Astrocyte of the spinal cord (primary cell): ENCODE results near the gene GALNT14.

Source experiments
- DNase-seq: peaks from one replicate; pipeline ENCODE4 v3.0.0; 2011; ENCODE audit warnings: low read depth, low spot score
- H3K4me3 ChIP-seq: 2 replicates; pipeline ENCODE4 v1.5.1; 2011; ENCODE audit warnings: low read depth, mild to moderate bottlenecking, low read length, moderate library complexity
- CTCF ChIP-seq: IDR thresholded peaks from 2 replicates; pipeline ENCODE4 v1.5.1; 2012; ENCODE audit warnings: low read depth, mild to moderate bottlenecking, low read length, inconsistent platforms
- in situ Hi-C: cut with HindIII; loops from 2 replicates; pipeline ENCODE4 v1.10.0; 2017; ENCODE audit warnings: low sequenced_read_pairs

Gene GALNT14

GRCh38 chr2:31078579-31079105 is 59.6 kb downstream of the GALNT14 start:
- in situ Hi-C loops, result no loop called here
- no peak for TF ChIP-seq CTCF
- no peak overlapping the region for H3K4me3 ChIP-seq
- no peak for DNase-seq

DNA sequence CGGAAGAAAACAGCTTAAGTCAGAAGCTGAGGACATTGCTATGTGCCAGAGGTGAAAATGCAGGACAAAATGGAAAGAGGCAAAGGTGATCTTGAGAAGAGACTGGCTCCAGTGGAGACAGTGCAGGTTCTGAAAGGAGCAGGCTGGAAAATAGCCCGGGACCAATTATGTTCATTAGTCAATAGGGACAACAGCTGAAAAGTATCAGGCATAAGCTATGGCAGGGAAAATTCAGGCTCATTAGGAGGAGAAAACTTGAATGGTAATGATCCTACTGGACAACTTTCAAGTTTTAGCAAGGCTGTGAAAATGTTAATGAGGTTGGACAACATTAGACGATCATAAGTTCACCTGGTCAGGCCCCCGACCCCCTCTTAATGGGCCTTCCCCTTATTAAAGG is 60.2 kb downstream of the GALNT14 start:
- no peak overlapping the region for H3K4me3 ChIP-seq
- DNase-seq, result no peak
- in situ Hi-C loops, result no loop called here
- no peak for TF ChIP-seq CTCF

DNA sequence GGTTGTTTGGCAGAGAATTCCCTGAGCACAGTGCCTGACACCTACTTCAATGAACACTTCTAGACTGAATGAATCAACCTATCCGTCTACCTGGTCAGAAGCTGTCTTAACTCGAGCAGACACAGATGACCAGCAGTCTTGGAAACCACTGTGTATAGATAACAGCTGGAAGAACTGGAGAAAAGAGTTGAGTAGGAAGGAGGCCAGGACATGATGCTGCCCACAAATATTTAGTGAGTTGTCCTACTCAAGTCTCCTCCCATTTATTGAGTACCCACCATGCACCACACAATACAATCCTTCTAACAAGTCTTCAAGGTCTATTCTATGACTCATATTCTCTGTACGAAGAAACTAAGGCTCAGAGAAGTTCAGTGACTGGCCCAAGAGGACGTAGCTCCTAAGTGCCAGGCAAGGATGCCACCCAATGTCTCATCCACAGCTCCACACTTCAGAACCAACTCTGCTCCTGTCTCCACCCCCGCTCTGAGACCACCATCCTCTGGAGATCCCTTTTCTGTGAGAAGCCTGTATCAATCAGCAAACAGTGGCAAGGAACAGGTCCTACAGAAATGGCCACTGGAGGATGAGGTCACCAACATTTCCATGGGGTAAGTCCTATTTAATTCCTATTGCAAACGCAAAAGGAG is 62.2 kb downstream of the GALNT14 start:
- TF ChIP-seq CTCF, result no peak
- no peak overlapping the region for H3K4me3 ChIP-seq
- peak; percentile 3 for DNase-seq
- in situ Hi-C loops, result no loop called here

- H3K4me3 ChIP-seq, result no peak overlapping the region
- no peak for DNase-seq
Observed at GRCh38 chr2:31075431-31075830, 62.8 kb downstream of the GALNT14 start.

GRCh38 chr2:31071741-31072140 is 66.5 kb downstream of the GALNT14 start:
- in situ Hi-C loops, result no loop called here
- no peak overlapping the region for H3K4me3 ChIP-seq
- TF ChIP-seq CTCF, result no peak
- DNase-seq, result no peak

More at GRCh38 chr2:31075431-31075830, 62.8 kb downstream of the GALNT14 start:
- in situ Hi-C loops, result no loop called here
- TF ChIP-seq CTCF, result no peak

DNA sequence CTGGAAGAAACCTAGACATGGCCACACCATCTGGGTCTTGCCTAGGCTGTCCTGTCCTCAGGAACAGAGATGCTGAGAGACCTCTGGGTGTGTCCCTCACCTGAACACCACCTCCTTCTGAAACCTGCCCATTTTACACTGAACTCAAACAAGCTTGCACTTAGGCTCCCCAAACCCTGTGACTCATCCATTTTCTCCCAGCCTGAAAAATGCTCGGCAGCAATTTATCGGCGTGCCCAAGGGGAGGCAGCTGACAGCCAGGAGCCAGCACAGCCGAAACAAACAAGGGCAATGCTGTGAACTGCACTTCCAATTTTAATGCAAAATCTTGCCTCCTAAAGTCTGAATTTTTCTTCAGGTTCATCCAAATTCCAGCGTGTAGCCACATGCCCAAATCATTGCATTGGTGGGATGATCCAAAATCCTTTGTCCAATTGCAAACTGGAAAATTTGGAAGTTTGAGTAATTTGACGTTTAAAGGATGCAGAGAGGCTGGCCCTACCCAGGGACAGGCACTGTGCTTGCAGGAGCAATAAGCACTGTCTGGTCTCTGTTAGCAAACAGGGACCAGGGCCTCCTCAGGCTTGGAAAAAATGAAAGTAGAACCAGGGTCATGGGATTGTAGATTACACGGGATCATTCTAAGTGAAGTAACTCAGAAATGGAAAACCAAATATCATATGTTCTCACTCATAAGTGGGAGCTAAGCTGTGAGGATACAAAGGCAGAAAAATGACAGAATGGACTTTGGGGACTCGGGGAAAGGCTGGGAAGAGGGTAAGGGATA is 67.7 kb downstream of the GALNT14 start:
- in situ Hi-C loops, result no loop called here
- H3K4me3 ChIP-seq, result no peak overlapping the region
- TF ChIP-seq CTCF, result no peak
- DNase-seq, result no peak
